ENCODE results near the gene EMILIN1.

GRCh38 chr2:27099334-27099955 lies 21.0 kb downstream of the EMILIN1 start:
- no peak for TF ChIP-seq CTCF (IDR thresholded peaks at IDR 0.05)
- TF ChIP-seq POLR2AphosphoS5 (IDR thresholded peaks at IDR 0.05; ENCODE audit: low read depth, low read length), result no peak

Measured in Panc1 (cell line).